Tongue (tissue), 2 donors: ENCODE measurements around the gene BIRC7. TPM values are rescaled to one million over a fixed set of nuclear protein-coding genes. Genes with fewer than 3 reads are reported as not detected.

Experiments used
- DNase-seq: peaks from one replicate; pipeline ENCODE4 v3.0.0-alpha.2; 2015
- total RNA-seq: library from RNA; depleted of rRNA; stranded (reverse); fragments of >200 nt; gene quantifications from one replicate; pipeline ENCODE4 v1.2.3, GENCODE V29; 2014

The BIRC7 gene
- total RNA-seq, 1 donor from 2014 or later: 0.31 TPM

DNA sequence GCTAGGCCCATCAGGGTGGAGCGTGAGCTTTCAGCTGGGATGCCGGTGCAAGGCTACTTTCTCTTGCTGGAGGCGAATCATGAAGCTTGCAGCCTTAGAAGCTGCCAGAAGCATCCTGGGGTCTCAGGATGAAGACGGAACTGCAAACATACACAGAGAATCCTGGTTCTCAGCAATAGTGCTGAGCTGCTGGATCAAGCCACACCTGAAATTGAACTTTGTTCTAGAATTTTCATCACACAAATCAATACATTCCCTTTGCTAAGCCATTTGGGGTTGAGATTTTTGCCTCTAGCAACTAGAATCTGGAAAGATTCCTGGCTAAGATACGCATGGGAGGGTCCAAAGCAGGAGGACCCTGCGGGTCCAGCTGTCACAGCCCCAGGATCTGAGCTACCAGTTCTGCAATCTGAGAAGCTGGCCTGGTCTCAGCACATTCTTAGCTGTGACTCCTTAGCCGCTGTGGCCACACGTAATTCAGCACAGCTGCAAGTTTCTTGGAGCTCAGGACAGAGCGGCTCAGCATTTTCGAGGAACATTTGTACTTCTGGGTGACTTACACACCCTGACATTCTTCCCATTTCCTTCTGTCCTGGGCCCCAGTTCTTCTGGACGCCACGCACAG lies 30.3 kb downstream of the BIRC7 start:
- peak; percentile 95 for DNase-seq

DNA sequence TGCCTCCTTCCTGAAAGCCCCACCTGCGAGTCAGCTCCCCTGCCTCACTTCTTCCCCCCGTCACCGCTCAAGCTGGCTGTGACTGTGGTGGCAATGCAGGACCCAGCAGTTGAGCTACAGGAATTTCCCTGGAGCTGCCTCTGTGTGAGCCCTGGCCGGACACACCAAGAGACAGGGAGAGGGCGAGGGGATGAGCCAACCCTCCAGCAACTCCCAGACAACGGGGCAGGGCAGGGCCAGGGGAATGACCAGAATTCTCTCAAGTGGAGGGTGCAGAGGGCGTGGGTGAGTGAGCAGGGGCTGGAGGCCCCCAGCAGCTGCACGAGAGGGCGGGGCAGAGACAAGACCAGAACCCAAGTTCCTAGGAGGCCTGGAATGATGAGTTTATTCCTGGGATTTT lies 32.0 kb downstream of the BIRC7 start:
- DNase-seq: peak; percentile 76

DNA sequence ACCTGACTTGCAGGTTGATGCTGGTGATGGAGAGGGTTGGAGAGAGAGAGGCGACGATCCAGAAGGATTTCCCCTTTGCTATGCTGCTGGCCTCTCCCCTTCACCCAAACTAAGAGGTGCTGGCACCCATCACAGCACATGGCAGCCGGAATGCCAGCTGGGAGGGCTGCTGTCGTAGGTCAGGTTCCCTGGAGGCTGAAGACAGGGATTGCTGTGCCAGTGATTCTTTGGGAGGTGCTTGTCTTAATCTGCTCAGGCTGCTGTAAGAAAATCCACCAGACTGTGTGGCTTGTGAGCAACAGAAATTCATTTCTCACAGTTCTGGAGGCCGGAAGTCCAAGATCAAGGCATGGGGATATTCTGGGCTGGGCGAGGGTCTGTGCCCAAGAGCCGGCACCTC lies 32.6 kb downstream of the BIRC7 start:
- DNase-seq: no peak

DNA sequence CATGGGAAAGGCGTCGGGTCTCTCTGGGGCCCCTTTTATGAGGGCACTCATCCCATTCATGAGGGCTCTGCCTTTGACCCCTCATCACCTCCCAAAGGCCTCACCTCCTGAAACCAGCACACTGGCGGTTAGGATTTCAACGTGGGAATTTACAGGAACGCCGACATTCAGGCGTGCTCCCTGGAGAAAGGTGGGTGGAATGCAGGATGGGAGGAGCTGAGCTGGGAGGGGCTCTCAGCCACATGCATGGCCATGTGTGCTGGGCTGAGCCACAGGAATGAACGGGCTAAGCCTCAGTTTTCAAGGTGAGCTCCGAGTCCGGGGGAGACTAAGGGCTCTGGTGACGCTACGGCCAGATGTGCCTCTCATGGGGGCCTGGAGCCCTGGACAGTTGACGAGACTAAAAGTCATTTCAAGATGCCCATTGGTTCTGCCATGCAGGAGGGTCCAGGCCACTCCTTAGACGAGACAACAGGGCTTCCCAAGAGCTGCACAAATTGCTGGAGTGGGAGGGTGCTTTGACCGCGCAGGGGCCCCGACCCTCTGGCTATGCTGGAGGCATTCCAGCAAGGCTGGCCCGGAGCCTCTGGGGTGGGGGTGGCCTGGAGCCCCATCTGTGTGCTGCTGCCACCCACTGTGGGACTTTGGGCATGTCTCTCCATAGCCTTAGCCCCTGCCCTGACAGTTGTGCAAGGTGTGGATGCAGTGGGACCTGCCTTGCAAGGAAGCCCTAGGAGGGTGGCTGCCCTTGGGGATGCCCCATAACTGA lies 33.1 kb downstream of the BIRC7 start:
- DNase-seq: no peak

DNA sequence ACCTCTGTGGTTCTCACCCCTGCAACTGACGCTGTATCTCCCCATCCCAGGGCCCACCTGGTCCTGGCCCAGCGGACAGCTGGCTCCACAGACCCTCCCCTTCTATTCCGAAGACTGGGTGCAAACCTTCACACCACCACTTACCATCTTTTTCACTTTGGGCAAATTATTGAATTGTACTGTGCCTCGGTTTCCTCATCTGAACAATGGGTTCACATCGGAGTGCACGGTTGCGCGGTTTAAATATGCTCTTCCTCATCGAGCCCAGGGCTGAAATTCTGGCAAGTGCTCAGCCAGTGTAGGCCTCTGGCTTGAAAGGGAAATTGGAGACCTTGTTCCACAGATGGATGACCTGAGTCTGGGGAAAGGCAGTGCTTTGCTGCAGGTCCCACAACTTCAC lies 34.0 kb downstream of the BIRC7 start:
- no peak for DNase-seq

DNA sequence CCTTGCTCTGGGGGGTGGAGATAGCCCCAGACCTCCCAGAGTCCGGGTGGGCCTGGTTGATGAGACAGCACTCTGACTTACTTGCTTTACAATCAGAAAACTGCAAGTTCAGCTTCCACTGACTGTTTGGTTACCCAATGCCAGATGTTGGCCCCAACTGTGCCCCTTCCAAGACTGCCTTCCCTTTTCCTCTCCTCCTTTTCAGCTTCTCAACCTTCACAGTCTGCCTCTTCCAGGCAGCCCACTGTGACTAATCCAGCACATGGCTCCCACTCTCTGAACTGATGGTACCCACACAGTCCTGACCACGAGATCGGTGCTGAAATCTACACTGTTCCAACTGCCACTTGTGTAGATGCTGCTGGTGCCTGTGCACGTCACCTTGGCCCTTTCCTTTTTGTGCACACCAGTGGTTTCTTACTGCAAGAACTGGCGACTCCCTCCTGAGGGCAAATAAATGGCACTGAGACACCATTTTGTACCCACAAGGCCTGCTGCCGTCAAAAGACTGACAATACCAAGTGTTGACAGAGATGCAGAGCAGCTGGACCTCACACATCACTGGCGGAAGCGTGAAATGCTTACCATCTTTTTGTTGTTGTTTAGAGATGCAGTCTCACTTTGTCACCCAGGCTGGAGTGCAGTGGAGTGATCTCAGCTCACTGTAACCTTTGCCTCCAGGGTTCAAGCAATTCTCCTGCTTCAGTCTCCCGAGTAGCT lies 35.1 kb downstream of the BIRC7 start:
- DNase-seq: no peak

DNA sequence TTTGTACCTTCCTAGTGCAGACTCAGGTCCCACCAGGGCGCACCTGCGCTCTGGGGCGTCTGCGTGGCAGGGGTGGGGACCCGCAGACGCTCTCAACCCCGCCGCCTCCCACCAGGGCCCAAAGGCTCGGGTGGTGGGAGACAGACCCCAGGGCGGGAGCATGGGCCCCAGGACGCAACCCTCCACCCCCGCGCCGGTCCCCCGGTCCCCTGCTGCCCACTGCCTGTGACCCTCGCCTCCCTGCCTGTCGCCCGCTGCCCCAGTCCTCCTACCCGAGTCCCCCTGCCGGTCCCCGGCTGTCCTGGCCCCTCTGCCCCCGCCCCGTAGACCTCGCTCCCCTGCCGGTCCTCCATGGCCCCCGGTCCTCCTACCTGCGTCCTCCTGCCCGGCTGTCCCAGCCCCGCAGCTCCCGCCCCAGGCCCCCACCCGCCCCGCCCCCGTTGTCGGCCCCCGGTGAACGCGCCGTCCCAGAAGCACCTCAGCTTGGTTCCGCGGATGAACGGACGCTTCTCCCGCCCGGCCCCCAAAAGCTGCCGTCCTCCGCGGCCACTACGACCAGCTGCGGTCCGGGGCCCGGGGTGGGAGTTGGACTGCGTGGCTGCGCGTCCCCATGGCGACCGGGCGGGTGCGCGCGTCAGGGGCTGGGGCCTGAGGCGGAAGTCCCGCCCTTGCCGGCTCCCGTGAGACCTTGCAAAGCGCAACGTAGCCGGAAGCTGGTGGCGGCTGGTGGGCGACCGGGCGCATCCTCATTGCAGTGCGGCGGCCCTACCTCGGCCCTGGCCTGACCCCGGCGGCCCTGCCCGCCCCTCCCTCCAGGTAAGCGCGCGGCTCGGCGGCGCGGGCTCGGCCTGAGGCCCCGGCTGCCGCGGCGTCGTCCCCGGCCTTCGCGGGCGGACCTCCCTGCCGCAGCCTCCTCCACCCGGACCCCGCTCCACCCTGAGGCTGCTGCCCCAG lies 36.7 kb downstream of the BIRC7 start, which contains the start of gene ARFGAP1:
Gene ARFGAP1 (plus strand): TSS at position 709 of the 954 bp plus-strand sequence. CDS start 2,768 bp downstream, outside the sequence.
- DNase-seq: peak; percentile 97

DNA sequence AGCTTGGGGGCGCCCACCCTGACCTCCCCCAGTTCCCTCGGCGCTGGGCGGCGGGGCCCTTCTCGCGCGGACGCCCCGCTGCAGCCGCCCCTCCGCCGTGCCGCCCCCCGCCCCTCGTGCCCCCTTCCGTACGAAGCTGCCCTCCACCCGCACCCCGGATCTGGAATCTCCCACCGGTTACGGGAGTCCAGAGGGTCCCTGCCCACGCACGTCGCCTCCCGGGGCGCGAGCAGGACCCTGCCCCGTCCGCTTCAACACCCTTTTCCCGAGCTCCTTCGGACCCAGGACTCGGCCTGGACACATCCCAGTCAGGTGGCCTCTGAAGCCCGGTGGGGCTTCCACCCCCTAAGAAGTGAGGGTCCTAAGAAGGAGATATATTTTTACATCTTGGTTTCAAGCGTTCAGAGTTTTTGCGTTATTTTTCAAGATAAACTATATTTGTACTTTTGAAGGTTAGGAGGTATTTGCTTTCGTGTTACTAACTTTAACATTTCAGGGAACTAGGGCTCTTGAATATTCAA lies 37.4 kb downstream of the BIRC7 start:
- no peak for DNase-seq

DNA sequence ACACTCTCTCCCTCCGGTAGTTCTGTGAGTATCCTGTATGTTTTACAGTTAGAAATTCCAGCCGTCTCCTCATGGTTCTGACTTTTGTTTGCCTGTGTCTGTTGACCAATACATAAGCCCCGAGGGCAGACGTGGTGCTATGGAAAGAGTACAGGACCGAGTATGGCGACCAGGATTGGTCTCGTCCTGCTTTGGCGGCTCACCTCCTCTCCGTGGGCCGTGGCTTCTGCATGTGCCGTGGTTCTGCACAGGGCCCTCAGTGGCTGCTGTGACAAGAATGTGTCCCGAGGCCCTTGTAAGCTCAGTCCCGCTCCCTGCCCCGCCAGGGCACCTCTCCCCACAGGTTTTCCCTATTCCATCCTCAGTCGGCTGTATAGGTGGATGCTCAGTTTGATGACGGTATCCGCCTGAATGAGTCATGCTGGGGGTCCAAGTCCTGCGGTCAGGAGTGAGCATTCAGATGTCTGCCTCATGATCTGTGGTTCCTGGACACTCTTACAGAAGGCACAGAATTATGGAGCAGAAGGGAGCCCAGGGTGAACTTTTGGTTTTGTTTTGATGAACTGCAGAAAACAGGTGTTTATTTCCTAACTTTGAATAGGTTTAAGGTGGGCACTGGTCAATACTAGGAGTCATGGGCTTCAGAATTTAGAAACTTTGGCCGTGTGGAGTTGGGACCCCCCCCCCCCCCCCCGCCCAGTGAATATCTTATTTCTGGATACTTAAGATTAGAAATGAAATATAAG lies 38.1 kb downstream of the BIRC7 start:
- DNase-seq: no peak

DNA sequence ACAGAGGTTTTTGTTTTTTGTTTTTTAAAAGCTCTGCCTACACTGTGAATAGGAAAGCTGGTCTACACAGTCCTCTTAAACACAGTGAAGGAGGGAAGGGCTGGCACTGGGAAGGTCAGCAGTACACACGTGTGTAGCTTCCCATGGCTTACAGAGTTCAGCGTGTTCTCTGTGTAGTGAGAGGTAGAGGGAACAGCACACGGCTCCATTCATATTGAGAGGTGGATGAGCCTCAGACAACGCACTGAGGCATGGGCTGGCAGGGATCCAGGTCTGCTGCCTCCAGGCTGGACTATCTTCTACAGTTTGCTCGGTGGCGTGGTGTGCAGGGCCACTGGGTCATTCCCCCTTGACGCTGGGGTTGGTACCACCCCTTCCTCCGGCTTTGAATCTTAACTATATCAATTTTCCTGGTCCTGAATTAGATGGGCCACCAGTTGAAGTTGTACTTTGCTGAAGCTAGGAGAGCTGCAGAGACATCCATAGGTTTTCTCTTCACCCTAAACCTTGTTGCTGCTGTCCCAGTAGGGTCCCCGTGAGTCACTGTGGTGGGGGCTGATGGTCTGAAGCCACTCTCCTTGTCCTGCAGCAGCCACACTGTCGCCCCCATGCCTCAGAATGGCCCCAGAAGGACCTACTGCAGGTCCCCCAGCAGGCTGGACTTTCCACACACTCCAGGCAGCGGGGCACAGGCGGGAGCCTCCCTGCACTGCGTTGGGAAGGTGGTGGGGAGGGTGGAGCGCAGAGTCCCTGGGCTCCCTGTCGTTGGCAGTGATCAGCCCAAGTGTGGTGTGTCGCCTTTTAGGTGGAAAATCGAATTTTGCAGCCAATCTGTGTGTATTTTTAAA lies 38.9 kb downstream of the BIRC7 start:
- DNase-seq: no peak

DNA sequence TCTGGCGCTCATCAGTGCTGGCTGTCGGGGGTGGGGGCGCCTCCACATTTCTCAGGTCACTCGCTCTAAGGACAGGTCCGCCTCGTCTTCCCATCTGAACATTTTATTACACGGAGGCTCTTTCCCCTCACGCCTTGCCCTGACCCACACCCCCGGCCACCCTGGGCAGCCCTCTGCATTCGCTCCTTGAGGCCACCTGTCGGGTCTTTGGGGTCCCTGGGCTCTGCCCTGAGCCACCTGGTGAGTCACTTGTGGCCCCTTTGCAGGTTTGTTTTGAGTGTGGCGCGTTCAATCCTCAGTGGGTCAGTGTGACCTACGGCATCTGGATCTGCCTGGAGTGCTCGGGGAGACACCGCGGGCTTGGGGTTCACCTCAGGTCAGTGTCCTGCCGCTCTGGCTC lies 40.1 kb downstream of the BIRC7 start:
- DNase-seq: no peak

DNA sequence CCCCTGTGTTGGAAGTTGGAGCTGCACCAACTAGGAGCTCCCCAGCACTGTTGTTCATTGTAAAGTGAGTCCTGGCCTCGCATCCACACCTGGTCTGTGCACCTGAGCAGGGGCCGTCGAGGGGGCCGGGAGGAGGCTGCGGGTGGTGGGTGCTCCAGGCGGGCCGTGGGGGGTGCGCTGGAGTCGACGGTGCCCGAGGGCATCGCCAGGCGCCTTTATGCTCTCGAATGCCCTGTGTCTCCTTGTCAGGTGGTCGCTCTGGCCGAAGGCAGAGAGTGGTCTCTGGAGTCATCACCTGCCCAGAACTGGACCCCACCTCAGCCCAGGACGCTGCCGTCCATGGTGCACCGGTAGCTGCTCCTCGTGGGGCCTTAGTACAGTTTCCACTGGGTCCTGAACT lies 41.3 kb downstream of the BIRC7 start:
- DNase-seq: no peak

DNA sequence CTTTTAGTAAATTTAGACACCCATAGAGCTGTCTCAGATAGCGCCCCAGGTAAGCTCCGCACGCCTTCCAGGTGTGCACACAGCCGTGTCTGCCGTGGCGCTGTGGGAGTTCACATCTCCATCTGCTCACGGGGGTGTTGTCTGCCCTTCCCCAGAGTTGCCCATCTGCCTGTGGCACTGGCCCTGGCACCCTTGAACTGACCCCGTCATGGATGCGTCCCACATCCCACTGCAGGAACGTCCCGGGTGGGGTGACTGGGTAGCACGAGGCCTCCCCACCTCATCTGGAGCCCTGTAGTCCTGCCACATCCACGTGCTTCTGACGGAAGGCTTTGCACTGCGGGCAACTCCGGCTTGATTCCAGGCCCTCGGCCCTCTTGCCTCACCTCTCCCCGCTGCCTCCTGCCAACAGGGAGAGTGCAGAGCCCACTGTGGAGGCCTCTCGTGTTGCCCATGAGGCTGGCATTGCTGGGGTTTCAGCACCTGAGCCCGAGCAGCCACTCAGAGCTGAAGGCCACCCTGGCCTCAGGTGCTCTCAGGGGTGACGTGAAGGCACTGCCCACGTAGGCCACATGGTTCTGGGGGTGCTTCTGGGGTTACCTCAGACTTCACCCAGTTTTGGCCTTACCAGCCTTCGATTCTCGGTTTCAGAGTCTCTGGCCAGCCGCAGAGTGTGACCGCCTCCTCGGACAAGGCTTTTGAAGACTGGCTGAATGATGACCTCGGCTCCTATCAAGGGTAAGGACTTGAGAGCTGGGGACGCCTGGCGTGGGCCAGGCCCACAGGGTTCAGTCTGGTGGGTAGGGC lies 42.0 kb downstream of the BIRC7 start:
- no peak for DNase-seq

DNA sequence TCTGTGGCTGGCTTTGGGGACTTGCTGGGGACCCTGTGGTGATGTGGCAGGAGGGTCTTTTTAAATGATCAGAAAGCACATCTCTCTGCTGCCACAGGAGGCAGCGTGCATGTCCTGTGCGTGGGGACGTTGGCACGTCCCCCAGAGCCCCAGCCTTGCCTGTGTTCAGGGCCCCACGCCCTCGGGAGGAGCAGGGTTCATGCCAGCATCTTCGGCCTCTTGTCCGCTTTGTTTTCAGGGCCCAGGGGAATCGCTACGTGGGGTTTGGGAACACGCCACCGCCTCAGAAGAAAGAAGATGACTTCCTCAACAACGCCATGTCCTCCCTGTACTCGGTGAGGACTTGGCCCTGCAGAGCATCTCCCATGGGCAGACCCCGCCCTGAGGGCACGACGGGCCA lies 43.0 kb downstream of the BIRC7 start:
- DNase-seq: no peak

DNA sequence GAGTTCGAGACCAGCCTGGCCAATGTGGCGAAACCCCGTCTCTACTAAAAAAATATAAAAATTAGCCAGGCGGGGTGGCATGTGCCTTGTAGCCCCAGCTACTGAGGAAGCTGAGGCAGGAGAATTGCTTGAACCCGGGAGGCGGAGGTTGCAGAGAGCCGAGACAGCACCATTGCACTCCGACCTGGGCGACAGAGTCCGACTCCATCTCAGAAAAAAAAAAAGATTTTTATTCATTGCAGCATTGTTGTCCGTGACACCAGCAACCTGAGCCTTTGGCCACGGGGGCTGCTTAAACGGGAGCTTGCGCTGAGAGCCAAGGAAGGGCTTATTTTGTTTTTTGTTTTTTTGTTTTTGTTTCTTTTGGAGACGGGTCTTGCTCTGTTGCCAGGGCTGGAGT lies 44.2 kb downstream of the BIRC7 start:
- no peak for DNase-seq

DNA sequence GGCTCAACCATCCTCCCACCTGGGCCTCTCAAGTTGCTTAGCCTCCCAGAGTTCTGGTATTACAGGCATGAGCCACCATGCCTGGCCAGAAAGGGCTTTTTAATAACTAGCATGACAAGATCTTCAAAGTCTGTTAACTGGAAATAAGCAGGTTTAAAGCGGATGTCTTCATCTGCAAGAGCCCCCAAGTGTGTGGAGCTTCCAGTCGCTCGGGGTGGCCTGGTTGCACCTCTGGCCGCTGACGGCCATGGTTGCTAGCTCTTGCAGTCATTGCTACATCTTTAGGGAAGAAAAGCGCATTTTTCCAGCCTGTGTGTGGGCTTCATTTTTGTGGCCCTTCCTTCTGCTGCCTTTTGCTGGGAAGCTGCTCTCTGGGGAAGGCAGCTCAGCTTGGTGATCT lies 44.7 kb downstream of the BIRC7 start:
- no peak for DNase-seq

DNA sequence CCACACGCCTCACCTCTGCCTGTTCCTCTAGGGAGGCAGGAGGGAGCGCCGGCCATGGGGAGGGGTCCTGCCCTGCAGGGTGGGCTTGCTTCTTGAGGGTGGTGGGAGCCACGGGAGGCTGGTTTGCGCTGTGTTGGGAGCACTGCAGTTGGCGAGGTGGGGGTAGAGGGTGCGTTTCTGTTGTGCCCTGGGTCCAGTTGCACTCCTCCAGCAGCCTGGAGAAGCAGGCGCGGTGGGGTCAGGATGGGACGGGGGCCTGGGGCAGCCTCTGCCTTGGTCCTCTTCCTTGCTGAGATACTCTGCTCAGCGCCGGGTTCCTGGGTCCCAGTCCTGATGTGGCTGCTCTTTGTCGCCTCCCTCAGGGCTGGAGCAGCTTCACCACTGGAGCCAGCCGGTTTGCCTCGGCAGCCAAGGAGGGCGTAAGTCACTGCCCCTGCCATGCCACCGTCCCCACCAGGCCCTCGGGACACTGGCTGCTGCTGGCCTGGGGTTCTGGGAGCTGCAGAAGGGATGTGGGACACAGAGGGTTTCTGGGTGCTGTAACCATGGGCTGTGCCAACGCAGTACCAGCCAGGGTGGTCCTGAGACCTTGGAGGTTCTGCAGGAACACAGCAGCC lies 45.3 kb downstream of the BIRC7 start:
- no peak for DNase-seq

DNA sequence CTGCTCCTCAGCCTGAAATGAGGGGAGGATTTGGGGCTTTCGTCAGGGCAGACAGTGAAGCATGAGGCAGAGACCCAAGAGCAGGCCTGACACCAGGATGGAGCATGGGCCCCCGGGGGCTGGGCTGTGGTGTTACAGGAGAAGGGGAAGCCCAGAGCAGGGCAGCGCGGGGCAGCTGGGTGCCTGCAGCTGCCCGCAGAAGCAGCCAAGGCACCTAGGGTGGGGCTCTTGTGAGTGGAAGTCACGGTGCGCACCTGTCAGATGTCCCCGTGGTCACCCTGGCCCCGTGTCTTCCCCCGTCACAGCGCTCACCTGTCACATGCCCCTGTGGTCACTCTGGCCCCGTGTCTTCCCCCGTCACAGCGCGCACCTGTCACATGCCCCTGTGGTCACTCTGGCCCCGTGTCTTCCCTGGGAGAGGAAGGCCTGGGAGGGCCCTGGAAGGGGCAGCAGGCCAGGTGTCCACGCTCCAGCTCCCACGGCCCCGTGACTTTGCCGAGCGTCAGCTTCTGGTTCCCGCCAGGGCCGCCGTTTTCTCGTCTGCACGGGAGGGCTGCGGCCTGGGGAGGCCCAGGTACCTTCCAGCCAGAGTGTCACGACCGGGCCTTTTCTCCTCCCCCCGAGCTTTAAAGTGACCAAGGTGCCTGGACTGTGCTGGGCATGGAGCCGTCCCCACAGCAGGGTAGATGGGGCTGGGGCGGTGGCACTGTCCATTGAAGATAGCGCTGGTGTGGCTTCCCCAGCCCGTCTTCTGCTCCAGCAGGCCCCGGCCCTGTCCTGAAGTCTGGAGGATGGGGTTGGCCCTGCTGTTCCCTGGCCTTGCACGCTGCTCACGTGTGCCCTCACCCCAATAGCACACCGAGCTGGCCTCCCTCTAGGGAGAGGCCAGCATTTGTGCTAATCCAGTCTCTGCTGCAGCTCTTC lies 46.3 kb downstream of the BIRC7 start:
- no peak for DNase-seq
